ENCODE measurements around the gene PTPRB. TPM values are rescaled to one million over a fixed set of nuclear protein-coding genes. Genes with fewer than 3 reads are reported as not detected.

Gene PTPRB
- total RNA-seq, 1 experiment from 2014 or later: 0.17 TPM

DNA sequence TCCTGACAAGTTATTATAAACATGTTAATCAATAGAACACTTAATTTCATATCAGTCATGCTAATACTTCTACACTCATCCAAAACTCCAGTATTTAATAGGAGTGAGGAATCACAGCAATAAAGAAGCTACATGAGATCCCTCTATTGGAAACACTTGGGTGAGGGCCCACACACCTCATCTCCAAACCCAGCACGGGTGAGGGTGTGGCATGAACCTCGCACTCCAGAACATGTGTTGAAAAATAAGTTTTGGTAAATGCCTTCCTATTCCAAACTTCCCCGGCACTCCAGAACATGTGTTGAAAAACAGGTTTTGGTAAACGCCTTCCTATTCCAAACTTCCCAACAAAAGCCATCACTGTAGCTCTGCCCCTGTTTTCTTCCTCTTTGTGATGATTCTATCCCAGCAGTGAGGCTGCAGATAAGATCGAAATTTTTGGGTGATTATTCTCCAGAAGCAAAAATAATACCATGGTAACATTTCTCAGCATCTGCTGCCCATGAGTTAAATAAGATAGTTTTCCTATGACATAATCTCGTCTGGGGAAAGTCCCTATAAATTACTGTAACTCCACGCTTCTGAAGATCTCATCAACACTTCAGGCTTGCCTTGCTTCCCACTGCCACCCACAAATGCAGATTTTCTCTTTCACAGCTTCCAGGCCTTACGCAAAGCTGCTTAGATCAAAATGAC lies 24.4 kb upstream of the PTPRB start (continued):
- TF ChIP-seq POLR2AphosphoS5 (IDR thresholded peaks at IDR 0.05; ENCODE audit: low read depth, low read length) (no peak), POLR2A (IDR thresholded peaks at IDR 0.05; ENCODE audit: borderline replicate concordance, extremely low read depth, insufficient read depth, insufficient read length) (no peak), ZFX (IDR thresholded peaks at IDR 0.05) (no peak), SRF (IDR thresholded peaks at IDR 0.05; ENCODE audit: low read depth) (no peak), SP1 (IDR thresholded peaks at IDR 0.05; ENCODE audit: low read depth) (no peak), YY1 (IDR thresholded peaks at IDR 0.05; ENCODE audit: extremely low read depth, insufficient replicate concordance, low read depth, low read length) (no peak)

DNA sequence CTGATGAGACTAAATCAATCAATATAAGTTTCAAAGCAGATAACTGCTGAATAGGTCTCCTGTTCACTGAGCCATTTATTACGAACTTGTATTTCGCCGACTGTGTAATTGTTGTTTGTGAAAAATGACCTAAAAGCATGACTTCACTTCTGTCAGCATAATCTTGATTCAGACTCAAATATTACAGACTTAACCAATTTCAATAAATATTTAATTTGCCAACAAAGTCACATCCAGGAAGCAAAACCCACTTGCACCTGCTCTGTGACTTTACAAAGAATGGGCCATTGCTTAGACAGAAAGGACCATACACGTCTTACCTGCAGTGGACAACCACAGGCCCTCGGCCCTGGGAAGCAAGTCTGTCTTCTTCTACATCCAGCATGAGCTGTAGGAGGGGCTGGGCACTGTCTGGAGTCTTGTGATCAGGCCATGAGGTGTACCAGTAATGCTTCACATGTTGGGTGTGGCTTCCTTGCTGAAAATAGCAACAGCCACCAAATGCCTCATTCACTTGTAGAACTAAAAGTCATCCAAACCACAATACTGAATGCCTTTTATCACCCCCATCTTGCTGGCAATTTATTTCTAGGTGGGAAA lies 23.5 kb upstream of the PTPRB start:
- POLR2A ChIA-PET: no interaction called here
- no TSS peak for BruUV-seq (replicated peaks)

More for the DNA sequence above, 23.5 kb upstream of the PTPRB start:
- H3K27ac ChIP-seq (ENCODE audit: low read depth, low read length): no peak overlapping the region
- H3K27me3 ChIP-seq (ENCODE audit: insufficient read depth, low read length): no peaks in the 10 kb centered on the region
- no peaks in the 10 kb centered on the region for H3K36me3 ChIP-seq (ENCODE audit: control insufficient read depth in 1 of 2, insufficient read depth in 2 of 2, low read length in 2 of 2)
- ChIA-PET RAD21 (ENCODE audit: low non-redundant PET in 1 of 2, low total read pairs in 2 of 2, uncharacterized antibody in 2 of 2, unreplicated experiment in 2 of 2) (no interaction called here), CTCF (interaction anchor here (0.8 kb wide), 1 partner anchor 12 kb away, joined by 3 read pairs; no protein-coding TSS in a partner anchor)
- H3K4me1 ChIP-seq (ENCODE audit: control insufficient read depth in 1 of 2, insufficient read depth in 2 of 2, low read length in 2 of 2): peaks cover 6 to 8% of the 10 kb centered on the region in 2 experiments; a peak in 3 of 4 replicates
- no peaks in the 10 kb centered on the region for H4K20me1 ChIP-seq (ENCODE audit: insufficient read depth)
- TF ChIP-seq EZH2phosphoT487 (IDR thresholded peaks at IDR 0.05; ENCODE audit: borderline replicate concordance): no peak
- no peak for TF ChIP-seq EZH2 (IDR thresholded peaks at IDR 0.05)
- TF ChIP-seq YY1 (IDR thresholded peaks at IDR 0.05; ENCODE audit: extremely low read depth, insufficient replicate concordance, low read depth, low read length): no peak
- TF ChIP-seq SP1 (IDR thresholded peaks at IDR 0.05; ENCODE audit: low read depth): peak; percentile 37; the same call in 1 of the 2 replicates
- TF ChIP-seq SIN3A (IDR thresholded peaks at IDR 0.05; ENCODE audit: low read depth): peak; percentile 25; the same call in 1 of the 2 replicates
- TF ChIP-seq ZNF274 (IDR thresholded peaks at IDR 0.05; ENCODE audit: low read depth, low read length): no peak
- peak; percentile 73; the same call in 1 of the 2 replicates for TF ChIP-seq CBX3 (IDR thresholded peaks at IDR 0.05; ENCODE audit: low read depth)
- TF ChIP-seq SRF (IDR thresholded peaks at IDR 0.05; ENCODE audit: low read depth): no peak
- peak; percentile 14; the same call in 1 of the 2 replicates for TF ChIP-seq FOSL1 (IDR thresholded peaks at IDR 0.05; ENCODE audit: low read depth)
- TF ChIP-seq RAD21 (IDR thresholded peaks at IDR 0.05; ENCODE audit: low read depth): no peak
- TF ChIP-seq, protein P1, sequence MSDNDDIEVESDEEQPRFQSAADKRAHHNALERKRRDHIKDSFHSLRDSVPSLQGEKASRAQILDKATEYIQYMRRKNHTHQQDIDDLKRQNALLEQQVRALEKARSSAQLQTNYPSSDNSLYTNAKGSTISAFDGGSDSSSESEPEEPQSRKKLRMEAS (IDR thresholded peaks at IDR 0.05): peak; percentile 88
- TF ChIP-seq POLR2AphosphoS5 (IDR thresholded peaks at IDR 0.05; ENCODE audit: low read depth, low read length): no peak
- TF ChIP-seq, protein P2, sequence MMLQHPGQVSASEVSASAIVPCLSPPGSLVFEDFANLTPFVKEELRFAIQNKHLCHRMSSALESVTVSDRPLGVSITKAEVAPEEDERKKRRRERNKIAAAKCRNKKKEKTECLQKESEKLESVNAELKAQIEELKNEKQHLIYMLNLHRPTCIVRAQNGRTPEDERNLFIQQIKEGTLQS (IDR thresholded peaks at IDR 0.05): no peak
- TF ChIP-seq JUND (IDR thresholded peaks at IDR 0.05): no peak
- 0 out of 2 replicates have a peak, but pooled peaks cover 4% of the 10 kb centered on the region for H3K9me2 ChIP-seq (ENCODE audit: insufficient read depth)
- H3K79me2 ChIP-seq (ENCODE audit: insufficient read depth, low read length): no peaks in the 10 kb centered on the region
- ATAC-seq (peak; percentile 73), DNase-seq (ENCODE audit: low read depth, low spot score) (peak; percentile 18)
- no peak overlapping the region for H3K4me3 ChIP-seq (replicated peaks in 1 of 2; ENCODE audit: low read depth in 1 of 2, low read length in 2 of 2)
- H3K9me3 ChIP-seq (ENCODE audit: control insufficient read depth in 1 of 2, insufficient read depth in 1 of 2, low read depth in 1 of 2, low read length in 2 of 2): no peaks in the 10 kb centered on the region
- peak overlapping the region; percentile 55 for H3K4me2 ChIP-seq (ENCODE audit: low read length)
- peak overlapping the region; percentile 30 for H2AFZ ChIP-seq (ENCODE audit: low read depth, low read length, poor library complexity, severe bottlenecking)
- no peak overlapping the region for H3K9ac ChIP-seq (ENCODE audit: low read length)
- intact Hi-C loops (cut with micrococcal nuclease): no loop called here
